Thoracic aorta (tissue), 2 donors: ENCODE results near the gene LRRC28. TPM values are rescaled to one million over a fixed set of nuclear protein-coding genes. Genes with fewer than 3 reads are reported as not detected.
A peak's percentile ranks its signal among the peaks of the same experiment; 100 is the strongest.

Source experiments
- ATAC-seq: fragments of 150-250 bp; one replicate; pipeline ENCODE4 v1.8.0; 2017; ENCODE audit warnings: low read depth; ENCODE audit not compliant: insufficient number of reproducible peaks, low FRiP score
- DNase-seq: peaks from one replicate; pipeline ENCODE4 v3.0.0-alpha.2; 2020; ENCODE audit warnings: low spot score
- H3K27ac ChIP-seq, 2 donors: fragments of 200-600 bp; sonication (generic); 1 replicate in 1 of 2; 2 replicates in 1 of 2; pipeline ENCODE4 v1.5.1; 2016; ENCODE audit warnings: mild to moderate bottlenecking in 2 of 2, moderate library complexity in 2 of 2
- H3K27me3 ChIP-seq: fragments of 200-600 bp; sonication (generic); replicated peaks from 2 replicates; pipeline ENCODE4 v1.6.0; 2016; ENCODE audit warnings: mild to moderate bottlenecking; ENCODE audit not compliant: insufficient read depth
- H3K36me3 ChIP-seq: fragments of 200-600 bp; sonication (generic); one replicate; pipeline ENCODE4 v1.5.1; 2016
- H3K4me1 ChIP-seq, 2 donors: fragments of 200-600 bp; sonication (generic); 1 replicate in 1 of 2; 2 replicates in 1 of 2; pipeline versions ENCODE4 v1.5.1 to v1.6.0; 2016; ENCODE audit warnings: low read depth in 2 of 2, mild to moderate bottlenecking in 1 of 2; ENCODE audit not compliant: control insufficient read depth in 1 of 2
- H3K4me3 ChIP-seq: fragments of 200-600 bp; sonication (generic); 2 replicates; pipeline ENCODE4 v1.5.1; 2016; ENCODE audit warnings: mild to moderate bottlenecking
- H3K9me3 ChIP-seq: fragments of 200-600 bp; sonication (generic); 2 replicates; pipeline ENCODE4 v1.5.1; 2016
- total RNA-seq, 2 donors: library from RNA; depleted of rRNA; stranded (reverse); fragments of >200 nt; gene quantifications; one replicate each; pipeline versions ENCODE4 v1.1.0 to v1.2.3, GENCODE V29; 2016
- TF ChIP-seq, protein P1 (sequence below): fragments of 200-600 bp; sonication (generic); IDR thresholded peaks from one replicate; pipeline ENCODE4 v1.5.1; 2019; ENCODE audit warnings: antibody characterized with exemption

Gene LRRC28
- total RNA-seq, 2 donors from 2014 or later, result 30.1 to 35.3 TPM

- Histone ChIP-seq H3K27ac (peak overlapping the region; percentile 30 to 92), H3K9me3 (no peaks in the 10 kb centered on the region), H3K36me3 (no peaks in the 10 kb centered on the region), H3K27me3 (no peaks in the 10 kb centered on the region), H3K4me1 (peaks cover 29 to 52% of the 10 kb centered on the region in 2 donors), H3K4me3 (no peak overlapping the region)
- no peak for DNase-seq
- ATAC-seq, result no peak
- TF ChIP-seq, protein P1, sequence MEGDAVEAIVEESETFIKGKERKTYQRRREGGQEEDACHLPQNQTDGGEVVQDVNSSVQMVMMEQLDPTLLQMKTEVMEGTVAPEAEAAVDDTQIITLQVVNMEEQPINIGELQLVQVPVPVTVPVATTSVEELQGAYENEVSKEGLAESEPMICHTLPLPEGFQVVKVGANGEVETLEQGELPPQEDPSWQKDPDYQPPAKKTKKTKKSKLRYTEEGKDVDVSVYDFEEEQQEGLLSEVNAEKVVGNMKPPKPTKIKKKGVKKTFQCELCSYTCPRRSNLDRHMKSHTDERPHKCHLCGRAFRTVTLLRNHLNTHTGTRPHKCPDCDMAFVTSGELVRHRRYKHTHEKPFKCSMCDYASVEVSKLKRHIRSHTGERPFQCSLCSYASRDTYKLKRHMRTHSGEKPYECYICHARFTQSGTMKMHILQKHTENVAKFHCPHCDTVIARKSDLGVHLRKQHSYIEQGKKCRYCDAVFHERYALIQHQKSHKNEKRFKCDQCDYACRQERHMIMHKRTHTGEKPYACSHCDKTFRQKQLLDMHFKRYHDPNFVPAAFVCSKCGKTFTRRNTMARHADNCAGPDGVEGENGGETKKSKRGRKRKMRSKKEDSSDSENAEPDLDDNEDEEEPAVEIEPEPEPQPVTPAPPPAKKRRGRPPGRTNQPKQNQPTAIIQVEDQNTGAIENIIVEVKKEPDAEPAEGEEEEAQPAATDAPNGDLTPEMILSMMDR, result no peak
Observed at GRCh38 chr15:99303907-99304306, 52.6 kb downstream of the LRRC28 start.

DNA sequence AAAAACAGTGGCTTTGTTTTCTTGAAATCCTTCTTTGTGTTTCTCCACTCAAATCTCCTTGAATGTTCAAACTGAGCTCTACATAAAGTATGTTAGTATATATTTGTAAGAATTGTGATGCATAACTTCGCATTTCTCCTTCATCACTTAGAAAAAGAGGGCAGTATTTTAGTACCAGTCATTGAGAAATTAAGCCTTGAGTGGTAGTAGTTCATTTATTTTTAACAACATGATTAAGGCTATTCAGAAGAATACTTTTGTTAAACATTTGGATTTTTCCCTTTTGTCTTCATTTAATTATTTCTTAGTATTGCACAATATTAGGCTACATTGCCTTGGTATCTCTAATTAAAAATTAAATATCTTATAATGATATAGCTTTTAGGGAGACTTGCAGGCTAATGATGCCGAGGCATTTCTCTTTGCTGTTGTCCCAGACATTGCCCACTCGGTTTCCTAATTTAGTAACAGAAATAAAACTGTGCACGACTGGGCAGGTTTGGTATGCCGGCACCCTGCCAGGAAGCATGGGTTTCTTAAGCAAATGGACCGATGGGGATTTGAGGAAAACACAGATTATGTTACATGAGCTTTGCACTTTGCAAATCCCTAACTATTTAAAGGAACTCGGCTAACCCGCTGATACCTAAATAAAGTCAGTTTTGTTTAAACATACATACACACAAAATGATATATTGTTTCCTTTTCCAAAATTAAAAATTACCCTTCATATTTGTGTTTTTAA is 54.7 kb downstream of the LRRC28 start:
- Histone ChIP-seq H3K27me3 (no peaks in the 10 kb centered on the region), H3K27ac (peak overlapping the region; percentile 85 to 92), H3K36me3 (no peaks in the 10 kb centered on the region), H3K4me3 (peak overlapping the region; percentile 54), H3K4me1 (peaks cover 20 to 51% of the 10 kb centered on the region in 2 donors), H3K9me3 (no peaks in the 10 kb centered on the region)
- DNase-seq (peak; percentile 33), ATAC-seq (no peak)
- TF ChIP-seq, protein P1, result no peak

DNA sequence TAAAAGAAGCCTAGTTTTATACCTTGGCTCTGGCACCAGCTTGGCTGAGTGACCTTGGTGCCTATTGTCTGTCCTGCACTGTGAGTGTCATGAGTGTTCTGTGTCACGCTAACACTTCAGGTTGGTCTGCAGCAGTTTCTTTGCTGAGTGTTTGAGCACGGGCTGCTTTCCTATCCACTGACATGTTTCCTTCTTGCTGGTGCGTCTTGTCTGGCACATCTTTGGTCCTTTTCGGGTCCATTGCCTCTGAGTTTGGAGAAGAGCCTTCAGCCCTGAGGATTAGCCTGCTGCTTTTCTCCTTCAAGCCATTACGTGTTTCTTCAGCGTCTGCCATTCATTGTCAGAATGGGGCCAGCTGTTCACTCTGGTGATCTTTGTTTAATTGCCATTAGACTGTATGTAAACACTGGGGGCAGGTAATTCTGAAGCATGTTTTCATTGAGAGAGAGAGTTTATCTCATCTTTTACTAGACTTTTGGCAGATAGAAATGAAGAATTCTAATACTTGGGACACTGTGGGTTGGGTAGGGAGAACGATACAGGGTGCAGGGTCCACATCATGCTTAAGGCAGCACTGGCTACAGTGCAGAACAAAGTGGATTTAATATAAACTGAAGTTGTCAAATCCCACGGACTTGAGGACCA is 55.5 kb downstream of the LRRC28 start:
- H3K27ac ChIP-seq, result peak overlapping the region; percentile 85 to 92
- H3K4me1 ChIP-seq, result peaks cover 20 to 51% of the 10 kb centered on the region in 2 donors
- H3K36me3 ChIP-seq, result no peaks in the 10 kb centered on the region
- H3K27me3 ChIP-seq, result no peaks in the 10 kb centered on the region
- H3K9me3 ChIP-seq, result no peaks in the 10 kb centered on the region
- ATAC-seq (no peak), DNase-seq (no peak)
- H3K4me3 ChIP-seq, result peak overlapping the region; percentile 54
- TF ChIP-seq, protein P1, result no peak

DNA sequence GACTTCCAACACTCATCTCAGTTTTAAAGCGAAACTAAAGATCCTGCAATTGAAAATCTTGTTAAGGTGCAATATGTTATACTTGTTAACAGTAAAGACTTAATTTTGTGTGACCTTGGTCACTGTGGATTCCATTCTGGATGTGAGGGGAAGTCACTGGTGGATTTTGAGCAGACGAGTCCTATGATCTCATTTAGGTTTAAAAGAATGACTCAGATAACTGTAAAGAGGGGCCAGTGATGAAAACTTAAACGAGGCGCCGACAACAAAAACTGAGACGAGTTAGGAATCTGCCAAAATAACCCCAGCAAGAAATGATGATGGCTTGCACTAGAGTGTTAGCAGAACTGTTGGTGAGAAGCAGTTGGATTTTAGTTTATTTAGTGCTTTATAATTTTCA is 56.5 kb downstream of the LRRC28 start:
- DNase-seq (no peak), ATAC-seq (no peak)
- TF ChIP-seq, protein P1, result no peak
- H3K4me1 ChIP-seq, result peaks cover 17 to 45% of the 10 kb centered on the region in 2 donors
- H3K9me3 ChIP-seq, result no peaks in the 10 kb centered on the region
- peak overlapping the region; percentile 85 to 92 for H3K27ac ChIP-seq
- no peaks in the 10 kb centered on the region for H3K27me3 ChIP-seq
- H3K4me3 ChIP-seq, result peak overlapping the region; percentile 54
- H3K36me3 ChIP-seq, result no peaks in the 10 kb centered on the region

DNA sequence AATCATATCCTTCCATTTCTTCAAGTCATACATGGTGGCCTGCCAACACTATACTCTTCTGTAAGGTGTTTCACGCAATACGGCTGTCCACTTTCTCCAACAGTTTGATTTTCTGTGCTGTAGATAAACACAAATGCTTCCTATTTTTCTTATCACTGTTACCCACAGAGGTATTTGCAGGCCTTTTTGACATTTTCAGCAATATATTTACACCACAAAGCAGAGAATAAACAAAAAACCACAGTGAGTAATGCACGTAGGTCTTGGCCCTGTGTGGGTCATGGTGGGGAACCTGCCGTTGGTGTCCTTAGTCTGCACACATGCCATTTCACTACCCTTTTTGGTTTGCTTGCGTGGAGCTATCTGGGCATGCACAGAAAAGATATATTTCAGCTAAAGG is 59.5 kb downstream of the LRRC28 start:
- Histone ChIP-seq H3K9me3 (no peaks in the 10 kb centered on the region), H3K4me3 (no peak overlapping the region), H3K27ac (no peak overlapping the region), H3K27me3 (no peaks in the 10 kb centered on the region), H3K4me1 (peaks cover 15 to 20% of the 10 kb centered on the region in 2 donors), H3K36me3 (no peaks in the 10 kb centered on the region)
- TF ChIP-seq, protein P1, result no peak
- ATAC-seq (no peak), DNase-seq (no peak)
